PC-9 (cell line): Measurements from ENCODE around the gene UCP1. TPM values are rescaled to one million over a fixed set of nuclear protein-coding genes. Genes with fewer than 3 reads are reported as not detected.

ENCODE experiments used
- BruUV-seq: library from RNA; stranded (reverse); fragments of 400-500 nt; replicated peaks from 2 replicates; lab custom pipeline; 2021; lab: Mats Ljungman, UMichigan
- CTCF ChIA-PET: fragments of 300-600 bp; sonication (Branson Sonifier 250); formaldehyde crosslinking; loops from one replicate; lab custom pipeline; 2022; ENCODE audit warnings: antibody characterized with exemption; lab: Charles Lee
- POLR2A ChIA-PET: fragments of 300-600 bp; sonication (Branson Sonifier 250); formaldehyde crosslinking; loops from one replicate; lab custom pipeline; 2022; ENCODE audit warnings: antibody characterized with exemption; ENCODE audit not compliant: unreplicated experiment; lab: Charles Lee
- DNase-seq, 2 experiments: peaks; one replicate each; pipeline versions ENCODE4 v3.0.0 to v3.0.0-alpha.2; 2015 to 2022; ENCODE audit warnings: mixed read lengths in 1 of 2
- H2AFZ ChIP-seq: fragments of 200-600 bp; sonication (generic); 2 replicates; pipeline ENCODE4 v1.8.1; 2017; ENCODE audit warnings: antibody characterized with exemption
- H3F3A ChIP-seq: fragments of 200-600 bp; sonication (generic); 2 replicates; pipeline ENCODE4 v1.8.1; 2017; ENCODE audit warnings: antibody characterized with exemption, mild to moderate bottlenecking, low read depth; ENCODE audit not compliant: insufficient read depth
- H3K27ac ChIP-seq: fragments of 200-600 bp; sonication (generic); 2 replicates; pipeline ENCODE4 v1.6.1; 2016; ENCODE audit warnings: mixed run types
- H3K27me3 ChIP-seq: fragments of 200-600 bp; sonication (generic); 2 replicates; pipeline ENCODE4 v1.6.1; 2016; ENCODE audit warnings: low read depth, mixed run types; ENCODE audit not compliant: insufficient read depth
- H3K36me3 ChIP-seq: fragments of 200-600 bp; sonication (generic); 2 replicates; pipeline ENCODE4 v1.6.1; 2016; ENCODE audit warnings: low read depth, mixed run types
- H3K4me1 ChIP-seq: fragments of 200-600 bp; sonication (generic); replicated peaks from 2 replicates; pipeline ENCODE4 v1.6.1; 2016; ENCODE audit warnings: mixed run types; ENCODE audit not compliant: insufficient read depth
- H3K4me2 ChIP-seq: fragments of 200-600 bp; sonication (generic); 2 replicates; pipeline ENCODE4 v1.6.1; 2017; ENCODE audit warnings: mixed run types
- H3K4me3 ChIP-seq: fragments of 200-600 bp; sonication (generic); 2 replicates; pipeline ENCODE4 v1.6.1; 2016; ENCODE audit warnings: mixed run types
- H3K79me2 ChIP-seq: fragments of 200-600 bp; sonication (generic); 2 replicates; pipeline ENCODE4 v1.6.1; 2017; ENCODE audit warnings: low read depth, mixed run types
- H3K9me2 ChIP-seq: fragments of 200-600 bp; sonication (generic); 2 replicates; pipeline ENCODE4 v1.8.1; 2017; ENCODE audit warnings: mild to moderate bottlenecking; ENCODE audit not compliant: insufficient read depth
- H3K9me3 ChIP-seq: fragments of 200-600 bp; sonication (generic); 2 replicates; pipeline ENCODE4 v1.8.1; 2016; ENCODE audit warnings: low read depth; ENCODE audit not compliant: insufficient read depth
- H4K20me1 ChIP-seq: fragments of 200-600 bp; sonication (generic); 2 replicates; pipeline ENCODE4 v1.8.1; 2017; ENCODE audit not compliant: insufficient read depth
- CTCF ChIP-seq: fragments of 200-600 bp; sonication (generic); conservative IDR thresholded peaks from 2 replicates; pipeline ENCODE4 v1.6.1; 2017; ENCODE audit warnings: mixed run types, antibody characterized with exemption, mild to moderate bottlenecking, moderate library complexity
- EZH2 ChIP-seq: fragments of 200-600 bp; sonication (generic); IDR thresholded peaks from 2 replicates; pipeline ENCODE4 v1.8.0; 2017; ENCODE audit warnings: antibody characterized with exemption, low read depth
- intact Hi-C: fragments of 100-400 bp; cut with micrococcal nuclease; formaldehyde crosslinking; loops from one replicate; pipeline ENCODE4 v1.10.0; 2022; ENCODE audit not compliant: unreplicated experiment
- total RNA-seq: library from RNA; stranded (reverse); gene quantifications from 2 replicates; pipeline ENCODE4 v1.2.3, GENCODE V29; 2021

UCP1 gene
- total RNA-seq, 1 experiment from 2014 or later, result not detected

GRCh38 chr4:140609548-140610425 is 41.0 kb upstream of the UCP1 start:
- peak overlapping the region; percentile 27; the same call in 1 of the 2 replicates for H2AFZ ChIP-seq
- POLR2A ChIA-PET, result interaction anchor here (0.7 kb wide), 1 partner anchor 29 kb away, joined by 19 read pairs; no protein-coding TSS in a partner anchor
- H3K9me3 ChIP-seq, result no peaks in the 10 kb centered on the region
- CTCF ChIA-PET, result interaction anchor here (0.6 to 1.1 kb wide), 3 partner anchors 13 to 250 kb away, joined by 3 to 8 read pairs (median 6); no protein-coding TSS in a partner anchor
- no peaks in the 10 kb centered on the region; the same call in 1 of the 2 replicates for H3K4me1 ChIP-seq
- H3K36me3 ChIP-seq, result no peaks in the 10 kb centered on the region
- H3K9me2 ChIP-seq, result no peaks in the 10 kb centered on the region
- no peaks in the 10 kb centered on the region for H3K27me3 ChIP-seq
- H3K4me2 ChIP-seq, result no peak overlapping the region
- no peak overlapping the region for H3K27ac ChIP-seq
- intact Hi-C loops, result loop anchor here (1.0 to 5.0 kb wide), 3 partner anchors 243 to 954 kb away; no protein-coding TSS in a partner anchor
- TF ChIP-seq CTCF (peak; percentile 68), EZH2 (no peak)
- no peak for DNase-seq
- no peak overlapping the region for H3K4me3 ChIP-seq
- no peaks in the 10 kb centered on the region for H3K79me2 ChIP-seq
- H4K20me1 ChIP-seq, result no peaks in the 10 kb centered on the region
- BruUV-seq, result no TSS peak
- no peaks in the 10 kb centered on the region for H3F3A ChIP-seq

- H3K4me1 ChIP-seq, result no peaks in the 10 kb centered on the region
- ChIA-PET CTCF (interaction anchor here (1.2 kb wide), 1 partner anchor 248 kb away, joined by 4 read pairs; no protein-coding TSS in a partner anchor), POLR2A (no interaction called here)
- no peaks in the 10 kb centered on the region for H3K79me2 ChIP-seq
- no peaks in the 10 kb centered on the region for H3K9me3 ChIP-seq
- no peaks in the 10 kb centered on the region for H4K20me1 ChIP-seq
- DNase-seq, result no peak
- no TSS peak for BruUV-seq
- no peak overlapping the region for H3K27ac ChIP-seq
- no peaks in the 10 kb centered on the region for H3K36me3 ChIP-seq
- no peak overlapping the region for H2AFZ ChIP-seq
- no peaks in the 10 kb centered on the region for H3F3A ChIP-seq
- no peak overlapping the region for H3K4me3 ChIP-seq
- no peaks in the 10 kb centered on the region for H3K27me3 ChIP-seq
- no peak overlapping the region for H3K4me2 ChIP-seq
- no peaks in the 10 kb centered on the region for H3K9me2 ChIP-seq
- intact Hi-C loops, result no loop called here
- no peak for TF ChIP-seq CTCF
- TF ChIP-seq EZH2, result no peak
Observed at GRCh38 chr4:140607852-140608251, 39.1 kb upstream of the UCP1 start.

- ChIA-PET CTCF (interaction anchor here (0.6 kb wide), 1 partner anchor 44 kb away, joined by 5 read pairs; no protein-coding TSS in a partner anchor), POLR2A (no interaction called here)
- DNase-seq, result no peak
- no peak overlapping the region for H3K27ac ChIP-seq
- no peaks in the 10 kb centered on the region for H3K36me3 ChIP-seq
- no peaks in the 10 kb centered on the region for H3K27me3 ChIP-seq
- BruUV-seq, result no TSS peak
- no peaks in the 10 kb centered on the region for H4K20me1 ChIP-seq
- TF ChIP-seq CTCF (no peak), EZH2 (no peak)
- intact Hi-C loops, result no loop called here
- H3F3A ChIP-seq, result no peaks in the 10 kb centered on the region
- H3K9me3 ChIP-seq, result no peaks in the 10 kb centered on the region
- H3K4me2 ChIP-seq, result no peak overlapping the region
- no peaks in the 10 kb centered on the region for H3K4me1 ChIP-seq
- no peaks in the 10 kb centered on the region for H3K79me2 ChIP-seq
- H3K4me3 ChIP-seq, result no peak overlapping the region
- H2AFZ ChIP-seq, result no peak overlapping the region
- no peaks in the 10 kb centered on the region for H3K9me2 ChIP-seq
Observed at GRCh38 chr4:140604544-140604943, 35.8 kb upstream of the UCP1 start.
